Glomerular visceral epithelial cell (primary cell): ENCODE data around the gene CCDC51.
"Not testable (repeated sequence)": the region's sequence is repeated elsewhere in the genome, so short reads cannot be mapped to it uniquely, and the experiment has no call there.

Experiments used
- DNase-seq: peaks from one replicate; pipeline ENCODE4 v3.0.0-alpha.2; 2016; ENCODE audit errors: extremely low spot score

CCDC51 gene

GRCh38 chr3:48466386-48467109, 26.6 kb upstream of the CCDC51 start:
- peak; percentile 25 for DNase-seq

- peak; percentile 99 for DNase-seq
Measured at GRCh38 chr3:48465531-48466378, 25.8 kb upstream of the CCDC51 start.

GRCh38 chr3:48465237-48465530, 25.3 kb upstream of the CCDC51 start:
- no peak for DNase-seq

GRCh38 chr3:48464713-48465221, 24.8 kb upstream of the CCDC51 start:
- DNase-seq, result no peak

- DNase-seq, result no peak
Measured at GRCh38 chr3:48463703-48464102, 23.8 kb upstream of the CCDC51 start.

GRCh38 chr3:48461767-48462166, 21.8 kb upstream of the CCDC51 start:
- DNase-seq, result not testable (repeated sequence)

- no peak for DNase-seq
Measured at GRCh38 chr3:48460517-48460902, 20.6 kb upstream of the CCDC51 start.

- DNase-seq, result no peak
Measured at GRCh38 chr3:48459773-48460516, 20.0 kb upstream of the CCDC51 start.

- DNase-seq, result no peak
Measured at GRCh38 chr3:48459331-48459730, 19.4 kb upstream of the CCDC51 start.

- DNase-seq, result no peak
Measured at GRCh38 chr3:48456456-48456855, 16.5 kb upstream of the CCDC51 start.

- DNase-seq, result no peak
Measured at GRCh38 chr3:48451270-48451669, 11.4 kb upstream of the CCDC51 start.

GRCh38 chr3:48446425-48447193, 6.7 kb upstream of the CCDC51 start, which contains the start of gene ATRIP:
Gene ATRIP (plus strand): TSS chr3:48446737. CDS start chr3:48446846, 109 bp downstream.
- DNase-seq, result peak; percentile 87

GRCh38 chr3:48446043-48446424, 6.1 kb upstream of the CCDC51 start:
- no peak for DNase-seq

- no peak for DNase-seq
Measured at GRCh38 chr3:48445277-48445882, 5.5 kb upstream of the CCDC51 start.

GRCh38 chr3:48441940-48442339, 2.0 kb upstream of the CCDC51 start:
- no peak for DNase-seq

GRCh38 chr3:48440590-48440958, 655 bp upstream of the CCDC51 start:
- DNase-seq, result no peak

GRCh38 chr3:48437812-48438211, 2.1 kb downstream of the CCDC51 start:
- no peak for DNase-seq

GRCh38 chr3:48436855-48437254, 3.1 kb downstream of the CCDC51 start:
- DNase-seq, result no peak

GRCh38 chr3:48436477-48436787, 3.5 kb downstream of the CCDC51 start:
- no peak for DNase-seq

GRCh38 chr3:48435774-48436476, 4.0 kb downstream of the CCDC51 start:
- peak; percentile 82 for DNase-seq

GRCh38 chr3:48435223-48435595, 4.7 kb downstream of the CCDC51 start:
- no peak for DNase-seq
